Astrocyte of the spinal cord (primary cell): Measurements from ENCODE around the gene SYT6.

Source experiments
- DNase-seq: peaks from one replicate; pipeline ENCODE4 v3.0.0; 2011; ENCODE audit warnings: low read depth, low spot score
- H3K4me3 ChIP-seq: 2 replicates; pipeline ENCODE4 v1.5.1; 2011; ENCODE audit warnings: low read depth, mild to moderate bottlenecking, low read length, moderate library complexity
- CTCF ChIP-seq: IDR thresholded peaks from 2 replicates; pipeline ENCODE4 v1.5.1; 2012; ENCODE audit warnings: low read depth, mild to moderate bottlenecking, low read length, inconsistent platforms
- in situ Hi-C: cut with HindIII; loops from 2 replicates; pipeline ENCODE4 v1.10.0; 2017; ENCODE audit warnings: low sequenced_read_pairs

SYT6 gene

GRCh38 chr1:114135786-114136185 lies 17.9 kb downstream of the SYT6 start:
- H3K4me3 ChIP-seq = no peak overlapping the region
- no peak for DNase-seq

GRCh38 chr1:114134518-114134917 lies 19.2 kb downstream of the SYT6 start:
- H3K4me3 ChIP-seq = no peak overlapping the region
- no peak for DNase-seq
- in situ Hi-C loops = no loop called here
- no peak for TF ChIP-seq CTCF

More at GRCh38 chr1:114135786-114136185, 17.9 kb downstream of the SYT6 start:
- in situ Hi-C loops = no loop called here
- no peak for TF ChIP-seq CTCF

GRCh38 chr1:114133129-114133528 lies 20.5 kb downstream of the SYT6 start:
- in situ Hi-C loops = no loop called here
- no peak overlapping the region for H3K4me3 ChIP-seq
- DNase-seq = no peak
- TF ChIP-seq CTCF = no peak

- TF ChIP-seq CTCF = peak; percentile 20
- no peak for DNase-seq
- in situ Hi-C loops = no loop called here
- H3K4me3 ChIP-seq = no peak overlapping the region
Measured at GRCh38 chr1:114131526-114132220, 22.0 kb downstream of the SYT6 start.

- no peak overlapping the region for H3K4me3 ChIP-seq
- no peak for TF ChIP-seq CTCF
- in situ Hi-C loops = no loop called here
- no peak for DNase-seq
Measured at GRCh38 chr1:114130846-114131525, 22.7 kb downstream of the SYT6 start.

GRCh38 chr1:114130213-114130612 lies 23.5 kb downstream of the SYT6 start:
- in situ Hi-C loops = no loop called here
- no peak overlapping the region for H3K4me3 ChIP-seq
- no peak for DNase-seq
- no peak for TF ChIP-seq CTCF
